Prostate gland (tissue), 2 donors: Measurements from ENCODE around the gene ZBED5.

Experiments
- POLR2A ChIP-seq: fragments of 450-650 bp; IDR thresholded peaks from one replicate; pipeline ENCODE4 v1.6.1; 2016; ENCODE audit warnings: antibody characterized with exemption, mild to moderate bottlenecking
- POLR2AphosphoS5 ChIP-seq: sonication (generic); formaldehyde crosslinking; IDR thresholded peaks from one replicate; pipeline ENCODE4 v1.6.1; 2017; ENCODE audit warnings: antibody characterized with exemption
- TF ChIP-seq, protein P1 (sequence below), 4 experiments: fragments of 200-600 bp in 2 of 4; fragments of 450-650 bp in 2 of 4; sonication (generic) in 2 of 4; IDR thresholded peaks; 1 replicate in 3 of 4; 2 replicates in 1 of 4; pipeline ENCODE4 v1.5.1; 2016 to 2019; ENCODE audit warnings: antibody characterized with exemption in 4 of 4, mild to moderate bottlenecking in 2 of 4, moderate library complexity in 2 of 4

DNA sequence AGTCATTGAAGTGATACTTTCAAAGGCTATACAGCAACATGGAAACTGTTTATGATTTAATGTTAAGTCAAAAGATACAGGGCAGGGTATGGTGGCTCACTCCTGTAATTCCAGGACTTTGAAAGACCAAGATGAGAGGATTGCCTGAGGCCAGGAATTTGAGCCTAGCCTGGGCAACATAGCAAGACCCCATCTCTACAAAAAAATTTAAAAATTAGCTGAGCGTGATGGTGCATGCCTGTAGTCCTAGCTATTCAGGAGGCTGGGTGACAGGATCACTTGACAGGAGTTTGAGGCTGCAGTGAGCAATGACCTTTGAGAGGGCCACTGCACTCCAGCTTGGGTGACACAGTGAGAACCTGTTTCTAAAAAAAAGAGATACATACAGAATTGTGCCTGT is 39.3 kb upstream of the ZBED5 start:
- no peak for TF ChIP-seq POLR2AphosphoS5
- TF ChIP-seq POLR2A, result no peak
- TF ChIP-seq, protein P1, sequence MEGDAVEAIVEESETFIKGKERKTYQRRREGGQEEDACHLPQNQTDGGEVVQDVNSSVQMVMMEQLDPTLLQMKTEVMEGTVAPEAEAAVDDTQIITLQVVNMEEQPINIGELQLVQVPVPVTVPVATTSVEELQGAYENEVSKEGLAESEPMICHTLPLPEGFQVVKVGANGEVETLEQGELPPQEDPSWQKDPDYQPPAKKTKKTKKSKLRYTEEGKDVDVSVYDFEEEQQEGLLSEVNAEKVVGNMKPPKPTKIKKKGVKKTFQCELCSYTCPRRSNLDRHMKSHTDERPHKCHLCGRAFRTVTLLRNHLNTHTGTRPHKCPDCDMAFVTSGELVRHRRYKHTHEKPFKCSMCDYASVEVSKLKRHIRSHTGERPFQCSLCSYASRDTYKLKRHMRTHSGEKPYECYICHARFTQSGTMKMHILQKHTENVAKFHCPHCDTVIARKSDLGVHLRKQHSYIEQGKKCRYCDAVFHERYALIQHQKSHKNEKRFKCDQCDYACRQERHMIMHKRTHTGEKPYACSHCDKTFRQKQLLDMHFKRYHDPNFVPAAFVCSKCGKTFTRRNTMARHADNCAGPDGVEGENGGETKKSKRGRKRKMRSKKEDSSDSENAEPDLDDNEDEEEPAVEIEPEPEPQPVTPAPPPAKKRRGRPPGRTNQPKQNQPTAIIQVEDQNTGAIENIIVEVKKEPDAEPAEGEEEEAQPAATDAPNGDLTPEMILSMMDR (IDR thresholded peaks at IDR 0.05), result no peak
